Central memory CD8-positive, alpha-beta T cell (primary cell): Measurements from ENCODE around the gene AGFG1.

ENCODE experiments used
- ATAC-seq: fragments of 150-1000 bp; cut with Tn5 transposase; replicated peaks from 2 replicates; pipeline ENCODE4 v1.10.0; 2022; ENCODE audit warnings: mild to moderate bottlenecking, moderate FRiP score, moderate number of reproducible peaks; ENCODE audit not compliant: poor library complexity, severe bottlenecking; ENCODE audit errors: extremely low read depth
- DNase-seq, 2 donors: peaks; one replicate each; pipeline ENCODE4 v3.0.0; 2021; ENCODE audit warnings: low spot score in 2 of 2
- H3K27ac Mint-ChIP-seq: one replicate; pipeline ENCODE4 v1.8.0; 2022; ENCODE audit warnings: low read depth, mild to moderate bottlenecking, moderate library complexity, mixed read lengths
- H3K27me3 Mint-ChIP-seq: one replicate; pipeline ENCODE4 v1.8.0; 2022; ENCODE audit warnings: mixed read lengths
- H3K36me3 Mint-ChIP-seq: one replicate; pipeline ENCODE4 v1.8.0; 2022; ENCODE audit warnings: mild to moderate bottlenecking, moderate library complexity, mixed read lengths; ENCODE audit not compliant: insufficient read depth
- H3K4me1 Mint-ChIP-seq: one replicate; pipeline ENCODE4 v1.8.0; 2022; ENCODE audit warnings: mixed read lengths
- H3K4me3 Mint-ChIP-seq: one replicate; pipeline ENCODE4 v1.8.0; 2022; ENCODE audit warnings: mild to moderate bottlenecking, moderate library complexity, mixed read lengths
- H3K9me3 Mint-ChIP-seq: one replicate; pipeline ENCODE4 v1.8.0; 2022; ENCODE audit warnings: mixed read lengths

AGFG1 gene

DNA sequence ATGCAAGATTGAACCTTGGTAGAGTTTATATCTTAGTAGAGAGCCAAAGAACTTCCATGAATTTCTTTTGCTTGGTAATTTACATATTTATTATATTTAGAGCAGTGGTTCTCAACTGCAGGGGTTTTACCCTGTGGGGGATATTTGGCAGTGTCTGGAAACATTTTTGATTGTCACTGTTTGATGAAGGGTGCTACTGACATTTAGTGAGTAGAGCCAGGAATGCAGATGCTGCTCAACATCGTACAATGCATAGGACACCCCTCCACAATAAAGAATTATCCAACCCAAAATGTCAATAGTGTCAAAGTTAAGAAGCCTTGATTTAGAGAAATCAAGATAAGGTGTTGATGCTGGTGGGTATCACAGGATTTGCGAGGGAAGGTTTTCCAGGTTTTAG, 14.7 kb downstream of the AGFG1 start:
- ATAC-seq, result no peak
- H3K27ac Mint-ChIP-seq, result no peak overlapping the region
- H3K4me1 Mint-ChIP-seq, result peaks cover 40% of the 10 kb centered on the region
- H3K36me3 Mint-ChIP-seq, result peaks cover 2% of the 10 kb centered on the region
- H3K9me3 Mint-ChIP-seq, result no peaks in the 10 kb centered on the region
- DNase-seq, result no peak
- no peak overlapping the region for H3K4me3 Mint-ChIP-seq
- H3K27me3 Mint-ChIP-seq, result no peaks in the 10 kb centered on the region

DNA sequence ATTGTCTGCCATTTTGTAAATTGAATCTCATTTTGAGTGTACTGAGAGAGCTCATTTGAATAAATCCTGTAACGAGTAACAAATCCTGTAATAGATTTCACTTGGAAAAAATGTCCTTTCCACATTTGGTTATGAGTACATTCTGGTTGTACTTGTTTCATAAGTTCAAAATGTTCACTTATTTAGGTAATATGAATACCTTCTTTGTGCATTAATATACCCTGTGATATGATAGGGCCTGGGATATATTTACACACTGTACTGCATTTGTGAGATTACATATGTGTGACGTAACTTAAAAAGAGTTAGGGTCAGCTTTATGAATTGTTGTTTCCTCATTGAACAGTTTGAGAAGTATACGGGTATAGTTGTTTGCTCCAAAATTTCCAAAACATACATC, 16.1 kb downstream of the AGFG1 start:
- H3K4me1 Mint-ChIP-seq, result peaks cover 44% of the 10 kb centered on the region
- no peak overlapping the region for H3K4me3 Mint-ChIP-seq
- ATAC-seq, result no peak
- no peaks in the 10 kb centered on the region for H3K27me3 Mint-ChIP-seq
- DNase-seq, result no peak
- no peak overlapping the region for H3K27ac Mint-ChIP-seq
- H3K9me3 Mint-ChIP-seq, result no peaks in the 10 kb centered on the region
- H3K36me3 Mint-ChIP-seq, result peaks cover 9% of the 10 kb centered on the region

DNA sequence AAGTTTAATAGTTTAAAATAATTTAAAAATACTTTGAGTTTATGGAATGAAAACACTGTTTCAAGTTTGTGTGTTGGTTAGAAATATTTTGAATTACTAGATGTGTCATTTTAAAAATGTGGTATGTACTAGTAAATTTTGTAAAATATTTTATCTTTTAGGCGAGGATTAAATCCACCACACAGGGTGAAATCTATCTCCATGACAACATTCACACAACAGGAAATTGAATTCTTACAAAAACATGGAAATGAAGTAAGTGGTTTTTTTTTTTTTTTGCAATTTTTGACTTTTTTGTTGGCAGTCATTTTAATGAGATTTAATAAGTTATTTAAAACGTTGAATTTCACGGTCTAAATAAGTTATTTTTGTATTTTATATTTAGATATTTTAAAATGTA, 19.4 kb downstream of the AGFG1 start:
- no peak for ATAC-seq
- Mint-ChIP-seq H3K9me3 (no peaks in the 10 kb centered on the region), H3K27ac (no peak overlapping the region)

DNA sequence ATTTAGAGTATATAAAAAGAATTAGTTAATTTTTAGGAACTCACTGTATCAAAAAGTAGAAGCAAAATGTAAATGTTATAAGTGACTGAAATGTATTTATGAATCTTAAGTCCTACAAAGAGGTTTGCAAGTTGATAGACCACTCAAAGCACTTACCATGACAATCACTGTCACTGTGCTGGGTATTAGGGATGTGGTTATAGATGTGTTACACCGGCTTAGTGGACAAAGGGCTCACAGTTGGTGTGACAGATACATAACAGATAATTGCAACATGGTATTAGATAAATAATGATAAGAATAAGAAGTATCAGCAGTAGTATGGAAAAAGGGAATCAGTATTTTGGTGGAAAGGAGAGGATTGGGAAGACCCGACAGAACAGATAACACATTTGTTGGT, 21.6 kb downstream of the AGFG1 start:
- Mint-ChIP-seq H3K9me3 (no peaks in the 10 kb centered on the region), H3K27ac (peak overlapping the region; percentile 17), H3K4me3 (no peak overlapping the region), H3K36me3 (peaks cover 18% of the 10 kb centered on the region), H3K27me3 (no peaks in the 10 kb centered on the region), H3K4me1 (peaks cover 36% of the 10 kb centered on the region)
- DNase-seq, result no peak
- no peak for ATAC-seq

More for the DNA sequence above, 19.4 kb downstream of the AGFG1 start:
- no peak overlapping the region for H3K4me3 Mint-ChIP-seq
- peaks cover 44% of the 10 kb centered on the region for H3K4me1 Mint-ChIP-seq
- peaks cover 15% of the 10 kb centered on the region for H3K36me3 Mint-ChIP-seq
- H3K27me3 Mint-ChIP-seq, result no peaks in the 10 kb centered on the region
- DNase-seq, result no peak

DNA sequence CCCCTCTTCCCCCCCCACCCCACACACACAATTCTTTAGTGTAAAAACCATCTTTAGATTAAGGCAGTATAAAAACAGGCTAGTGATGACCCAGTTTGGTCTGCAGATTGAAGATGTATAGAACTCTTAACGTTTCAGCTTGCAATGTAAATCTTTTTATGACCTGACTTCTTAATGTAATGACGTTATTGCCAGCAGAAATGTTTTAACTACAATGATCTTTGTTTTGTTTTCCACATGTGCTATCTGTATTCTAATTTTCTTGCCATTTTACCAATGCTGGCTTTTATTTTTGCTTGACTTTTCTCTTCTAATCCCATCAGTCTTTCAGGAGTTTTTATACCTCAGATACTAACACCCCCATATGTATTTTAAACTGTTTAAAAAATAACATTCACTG, 25.2 kb downstream of the AGFG1 start:
- H3K9me3 Mint-ChIP-seq, result no peaks in the 10 kb centered on the region
- H3K27ac Mint-ChIP-seq, result no peak overlapping the region
- H3K27me3 Mint-ChIP-seq, result no peaks in the 10 kb centered on the region
- peaks cover 23% of the 10 kb centered on the region for H3K36me3 Mint-ChIP-seq
- no peak for DNase-seq
- H3K4me3 Mint-ChIP-seq, result no peak overlapping the region
- peaks cover 50% of the 10 kb centered on the region for H3K4me1 Mint-ChIP-seq
- no peak for ATAC-seq

DNA sequence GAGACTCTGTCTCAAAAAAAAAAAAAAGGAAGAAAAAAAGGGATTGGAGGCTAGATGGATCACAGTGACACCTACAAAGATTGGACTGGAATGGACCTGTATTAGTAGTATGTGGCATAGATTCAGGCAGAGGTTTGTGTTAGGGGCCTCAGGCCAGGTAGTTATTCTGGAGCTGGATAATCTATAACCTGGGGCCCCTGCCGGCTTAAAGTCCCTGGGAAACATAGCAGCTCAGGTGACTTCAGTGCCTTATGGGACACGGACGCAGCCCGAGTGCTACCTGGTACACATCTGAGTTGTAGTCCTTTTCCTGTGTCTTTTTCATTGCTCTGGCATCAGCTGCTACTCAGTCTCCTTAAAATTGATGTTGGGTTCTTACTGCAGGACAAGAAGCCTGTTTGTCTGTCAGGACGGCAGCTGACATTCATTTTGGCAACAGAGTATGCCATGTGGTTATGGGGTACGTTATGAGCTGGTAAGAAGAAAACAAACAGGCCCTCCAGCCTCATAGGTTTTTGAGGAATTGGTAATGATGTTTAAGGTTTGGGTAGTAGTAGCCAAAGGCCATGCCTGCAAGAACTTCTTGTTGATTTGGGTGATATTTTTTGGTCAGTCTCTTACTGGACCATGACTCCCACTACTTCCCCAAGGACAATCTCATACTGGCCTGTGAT, 27.8 kb downstream of the AGFG1 start:
- Mint-ChIP-seq H3K4me1 (peaks cover 53% of the 10 kb centered on the region), H3K36me3 (peaks cover 22% of the 10 kb centered on the region), H3K9me3 (no peaks in the 10 kb centered on the region), H3K4me3 (no peak overlapping the region), H3K27ac (no peak overlapping the region), H3K27me3 (no peaks in the 10 kb centered on the region)
- DNase-seq, result no peak
- ATAC-seq, result no peak

DNA sequence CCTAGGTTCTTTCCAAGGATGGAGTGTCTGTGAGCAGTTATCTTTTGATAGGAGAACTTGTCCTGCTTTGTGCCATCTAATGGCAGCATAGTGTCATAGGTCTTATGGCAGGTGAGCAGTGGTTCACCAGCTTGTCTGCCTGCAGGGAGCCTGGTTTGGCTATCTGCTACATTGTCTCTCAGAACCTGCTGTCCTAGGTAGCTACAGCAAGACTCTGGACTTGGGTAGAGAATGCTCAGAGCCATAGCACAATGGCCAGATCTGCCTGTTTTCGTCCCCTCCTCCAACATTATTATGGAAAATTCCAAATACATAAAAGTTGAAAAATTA, 28.3 kb downstream of the AGFG1 start:
- H3K9me3 Mint-ChIP-seq, result no peaks in the 10 kb centered on the region
- H3K36me3 Mint-ChIP-seq, result peaks cover 18% of the 10 kb centered on the region
- ATAC-seq, result no peak
- no peak overlapping the region for H3K4me3 Mint-ChIP-seq
- peaks cover 56% of the 10 kb centered on the region for H3K4me1 Mint-ChIP-seq
- no peaks in the 10 kb centered on the region for H3K27me3 Mint-ChIP-seq
- H3K27ac Mint-ChIP-seq, result no peak overlapping the region
- no peak for DNase-seq

DNA sequence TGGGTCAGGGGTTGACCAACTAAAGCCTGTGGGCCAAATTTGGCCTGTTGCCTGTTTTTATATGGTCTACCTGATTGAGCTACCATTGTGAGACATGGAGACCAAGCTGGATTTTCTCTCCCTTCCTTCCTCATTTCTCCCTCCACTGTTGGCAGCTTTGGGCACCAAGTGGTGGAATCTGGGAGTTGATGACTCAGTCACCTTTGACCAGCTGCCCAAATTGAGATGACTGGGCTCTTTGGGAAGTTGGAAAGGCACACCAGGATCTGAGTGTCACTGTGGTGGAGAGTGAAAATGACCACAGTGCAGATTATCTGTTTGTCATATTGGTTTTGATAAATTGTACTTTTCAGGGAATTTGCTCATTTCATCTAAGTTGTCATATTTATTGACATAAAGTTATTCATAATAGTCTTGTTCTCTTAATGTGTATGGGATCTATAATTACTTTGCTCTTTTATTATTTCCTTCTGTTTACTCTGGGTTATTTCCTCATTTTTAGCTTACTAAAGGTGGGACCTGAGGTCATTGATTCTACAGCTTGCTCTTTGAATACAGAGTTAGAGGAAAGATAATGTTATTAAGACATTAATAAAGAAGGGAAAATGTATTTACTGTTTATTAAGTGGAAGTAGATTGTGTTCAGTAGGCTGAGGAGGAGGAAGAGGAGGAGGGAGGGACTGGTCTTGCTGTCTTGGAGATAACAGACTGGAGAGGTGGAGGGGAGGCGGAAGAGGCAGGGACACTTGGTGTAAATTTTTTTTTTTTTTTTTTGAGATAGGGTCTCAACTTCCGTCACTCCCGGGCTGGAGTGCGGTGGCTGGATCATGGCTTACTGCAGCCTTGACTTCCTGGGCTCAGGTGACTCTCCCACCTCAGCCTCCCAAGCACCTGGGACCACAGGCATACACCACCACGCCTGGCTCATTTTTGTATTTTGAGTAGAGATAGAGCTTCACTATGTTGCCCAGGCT, 31.8 kb downstream of the AGFG1 start:
- Mint-ChIP-seq H3K27me3 (no peaks in the 10 kb centered on the region), H3K9me3 (no peaks in the 10 kb centered on the region), H3K36me3 (peaks cover 14% of the 10 kb centered on the region), H3K4me1 (peaks cover 80% of the 10 kb centered on the region), H3K4me3 (peak overlapping the region; percentile 8), H3K27ac (peak overlapping the region; percentile 9)
- DNase-seq (no peak), ATAC-seq (no peak)

DNA sequence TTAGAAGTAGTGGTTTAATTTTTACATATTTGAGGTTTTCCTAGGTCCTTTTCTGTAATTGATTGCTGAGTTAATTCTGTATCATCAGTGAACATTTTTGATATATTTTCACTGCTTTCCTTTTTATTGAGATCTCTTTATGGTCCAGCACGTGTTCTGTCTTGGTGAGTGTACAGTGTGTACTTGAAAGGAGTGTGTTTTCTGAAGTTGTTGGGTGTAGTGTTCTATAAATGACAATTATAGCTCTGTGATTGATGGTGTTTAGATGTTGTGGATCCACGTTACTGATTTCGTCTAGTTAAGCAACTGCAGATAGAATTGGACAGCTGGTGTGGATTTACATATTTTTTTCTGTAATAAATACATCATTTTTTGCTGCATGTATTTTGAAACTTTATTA, 32.7 kb downstream of the AGFG1 start:
- H3K9me3 Mint-ChIP-seq, result no peaks in the 10 kb centered on the region
- no peaks in the 10 kb centered on the region for H3K27me3 Mint-ChIP-seq
- DNase-seq (no peak), ATAC-seq (no peak)
- H3K4me3 Mint-ChIP-seq, result no peak overlapping the region
- H3K36me3 Mint-ChIP-seq, result peaks cover 14% of the 10 kb centered on the region
- H3K27ac Mint-ChIP-seq, result peak overlapping the region; percentile 9
- peaks cover 80% of the 10 kb centered on the region for H3K4me1 Mint-ChIP-seq

DNA sequence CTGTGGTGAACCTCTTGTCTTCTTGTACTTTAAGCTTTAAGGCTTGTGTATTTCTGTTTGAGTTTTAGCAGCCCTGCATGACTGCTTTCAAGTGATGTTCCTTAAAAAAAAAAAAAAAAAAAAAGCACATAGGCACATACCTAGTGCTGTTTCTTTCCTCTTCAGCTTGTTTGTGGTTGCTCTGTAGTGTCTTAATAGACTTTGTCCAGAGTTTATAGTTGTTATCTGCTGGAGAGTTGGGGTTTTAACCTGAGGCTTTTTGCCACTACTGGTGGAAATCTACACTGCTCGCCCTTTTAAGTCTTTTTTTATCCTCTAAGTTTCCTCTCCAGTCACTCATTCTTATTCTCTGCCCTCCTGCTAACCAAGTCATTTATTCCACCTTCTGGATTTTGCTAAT, 34.5 kb downstream of the AGFG1 start:
- no peak for DNase-seq
- no peak for ATAC-seq
- Mint-ChIP-seq H3K4me1 (peaks cover 89% of the 10 kb centered on the region), H3K9me3 (no peaks in the 10 kb centered on the region), H3K27ac (no peak overlapping the region), H3K36me3 (peaks cover 10% of the 10 kb centered on the region), H3K27me3 (no peaks in the 10 kb centered on the region), H3K4me3 (peak overlapping the region; percentile 44)

DNA sequence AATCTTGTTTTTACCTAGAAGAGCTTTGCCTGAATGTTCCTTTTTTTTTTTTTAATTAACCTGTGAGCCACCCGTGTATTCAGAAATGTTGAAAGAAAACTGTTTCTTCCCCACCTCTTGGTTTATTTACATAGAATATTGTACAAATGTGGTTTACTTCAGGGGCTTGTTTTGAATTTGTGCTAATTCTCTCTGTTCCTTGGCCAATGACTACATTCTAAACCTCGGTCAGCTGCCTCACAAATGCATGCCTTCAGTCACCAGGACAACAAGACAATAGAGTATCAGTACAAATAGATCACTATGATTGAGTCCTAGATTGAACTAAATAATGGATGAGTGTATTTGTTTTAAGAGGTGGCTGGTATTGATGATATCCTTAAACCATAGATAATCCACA, 36.0 kb downstream of the AGFG1 start:
- Mint-ChIP-seq H3K4me3 (no peak overlapping the region), H3K4me1 (peaks cover 86% of the 10 kb centered on the region), H3K27ac (peak overlapping the region; percentile 17), H3K36me3 (peaks cover 8% of the 10 kb centered on the region), H3K27me3 (no peaks in the 10 kb centered on the region), H3K9me3 (no peaks in the 10 kb centered on the region)
- no peak for ATAC-seq
- DNase-seq, result no peak

DNA sequence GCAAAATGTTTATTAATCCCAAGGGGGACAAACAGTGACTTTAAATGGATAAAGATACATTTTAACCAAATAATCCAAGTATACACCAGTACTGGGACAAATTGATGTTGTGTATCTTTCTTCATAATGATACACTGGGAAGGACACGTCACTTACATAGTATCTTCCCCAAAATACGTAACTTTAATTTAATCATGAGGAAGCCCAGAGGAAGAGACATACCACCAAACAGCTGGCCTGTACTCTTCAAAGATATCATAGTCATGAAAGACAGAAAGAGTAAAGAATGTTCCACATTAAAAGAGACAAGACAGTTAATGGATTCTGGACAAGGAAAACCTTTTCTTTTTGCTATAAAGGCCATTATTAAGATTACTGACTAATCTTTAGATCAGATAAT, 37.1 kb downstream of the AGFG1 start:
- Mint-ChIP-seq H3K27me3 (no peaks in the 10 kb centered on the region), H3K27ac (no peak overlapping the region), H3K4me3 (no peak overlapping the region), H3K4me1 (peaks cover 86% of the 10 kb centered on the region), H3K9me3 (no peaks in the 10 kb centered on the region), H3K36me3 (peaks cover 4% of the 10 kb centered on the region)
- ATAC-seq (no peak), DNase-seq (no peak)
